ENCODE measurements around the gene LRP2.

Gene LRP2

DNA sequence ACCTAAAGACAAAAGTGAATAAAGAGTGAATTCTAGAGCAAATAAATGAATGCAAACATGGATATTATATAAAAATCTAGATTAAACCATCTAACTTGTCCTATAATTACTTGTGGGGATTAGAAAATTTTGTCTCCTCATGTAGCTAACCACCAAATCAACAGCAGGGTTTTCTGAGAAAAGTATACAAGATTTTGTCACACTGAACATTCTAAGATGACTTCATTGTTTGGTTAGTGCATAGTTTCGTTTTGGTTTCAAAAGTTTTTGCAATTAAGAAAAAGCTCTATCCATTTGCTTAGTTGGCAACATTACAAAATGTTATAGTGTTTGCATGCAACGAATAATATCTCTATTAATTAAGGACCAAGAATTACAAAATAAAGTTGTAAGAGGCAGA, 125.0 kb downstream of the LRP2 start:
- 78% methylated on average over 1 of the region's 2 CpGs for WGBS
- Histone ChIP-seq H3K27me3 (ENCODE audit: insufficient read depth, low read length) (no peaks in the 10 kb centered on the region), H3K4me3 (ENCODE audit: low read length) (no peak overlapping the region), H3K36me3 (ENCODE audit: insufficient read depth, low read length) (peaks cover 4% of the 10 kb centered on the region; the same call in 1 of the 2 replicates), H3K9me3 (ENCODE audit: insufficient read depth, low read depth, low read length) (no peaks in the 10 kb centered on the region), H3K9ac (ENCODE audit: low read depth, low read length) (no peak overlapping the region), H3K4me1 (ENCODE audit: insufficient read depth, low read length) (no peaks in the 10 kb centered on the region), H3K27ac (ENCODE audit: low read depth, low read length) (no peak overlapping the region)

DNA sequence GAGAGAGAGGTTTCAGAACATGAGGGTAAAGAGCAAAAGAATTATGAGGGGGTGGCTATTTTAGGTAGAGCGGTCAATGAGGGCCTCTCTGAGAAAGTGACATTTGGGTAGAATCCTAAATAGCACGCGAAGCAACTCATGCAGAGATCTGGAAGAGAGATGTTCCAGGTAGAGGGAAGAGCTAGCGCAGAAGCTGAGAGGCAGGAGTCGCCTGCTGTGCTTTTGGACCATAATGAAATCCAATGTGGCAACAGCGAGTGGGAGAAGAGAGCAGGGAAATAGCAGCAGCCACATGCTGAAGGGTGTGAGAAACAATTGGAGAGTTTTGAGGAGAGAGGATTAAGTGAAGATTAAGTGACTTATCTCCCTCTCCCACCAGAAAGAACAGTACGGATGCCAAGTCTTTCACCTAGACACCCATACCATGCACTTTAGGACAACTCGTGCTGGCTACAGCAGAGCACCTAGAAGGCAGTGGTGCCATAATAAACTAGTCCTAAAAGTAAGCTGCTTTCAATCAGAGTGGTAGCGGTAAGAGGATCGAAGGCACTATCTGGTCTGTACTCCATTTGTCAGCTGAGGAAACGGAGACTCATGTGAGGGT, 129.7 kb downstream of the LRP2 start:
- Histone ChIP-seq H3K36me3 (ENCODE audit: insufficient read depth, low read length) (no peaks in the 10 kb centered on the region; the same call in 1 of the 2 replicates), H3K9me3 (ENCODE audit: insufficient read depth, low read depth, low read length) (no peaks in the 10 kb centered on the region), H3K27me3 (ENCODE audit: insufficient read depth, low read length) (no peaks in the 10 kb centered on the region), H3K9ac (ENCODE audit: low read depth, low read length) (no peak overlapping the region), H3K4me1 (ENCODE audit: insufficient read depth, low read length) (no peaks in the 10 kb centered on the region; the same call in 1 of the 2 replicates), H3K27ac (ENCODE audit: low read depth, low read length) (no peak overlapping the region), H3K4me3 (ENCODE audit: low read length) (no peak overlapping the region)
- 91% methylated on average over 11 of the region's 11 CpGs for WGBS

DNA sequence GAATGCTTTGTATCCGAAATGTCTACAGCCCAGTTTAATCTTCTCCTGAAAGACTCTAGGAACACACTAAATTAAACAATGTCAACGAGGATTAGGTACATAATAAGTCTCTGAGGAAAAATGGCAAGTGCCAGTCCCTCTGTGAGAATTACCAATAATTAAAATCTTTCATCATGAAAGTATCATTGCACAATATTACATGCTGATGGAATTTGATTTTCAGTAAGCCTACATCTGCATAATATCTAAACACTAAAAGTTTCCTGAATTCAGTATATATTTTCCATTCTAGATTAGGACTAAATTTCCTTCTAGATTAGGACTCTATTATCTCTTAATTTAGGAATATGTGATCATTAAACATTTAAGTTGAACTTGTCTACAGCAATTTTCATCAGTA, 132.1 kb downstream of the LRP2 start:
- no peak overlapping the region for H3K9ac ChIP-seq (ENCODE audit: low read depth, low read length)
- no peaks in the 10 kb centered on the region for H3K9me3 ChIP-seq (ENCODE audit: insufficient read depth, low read depth, low read length)
- H3K27ac ChIP-seq (ENCODE audit: low read depth, low read length), result no peak overlapping the region
- 91% methylated on average over 2 of the region's 2 CpGs for WGBS
- no peaks in the 10 kb centered on the region; the same call in 1 of the 2 replicates for H3K4me1 ChIP-seq (ENCODE audit: insufficient read depth, low read length)
- no peaks in the 10 kb centered on the region for H3K27me3 ChIP-seq (ENCODE audit: insufficient read depth, low read length)
- no peaks in the 10 kb centered on the region for H3K36me3 ChIP-seq (ENCODE audit: insufficient read depth, low read length)
- H3K4me3 ChIP-seq (ENCODE audit: low read length), result no peak overlapping the region

DNA sequence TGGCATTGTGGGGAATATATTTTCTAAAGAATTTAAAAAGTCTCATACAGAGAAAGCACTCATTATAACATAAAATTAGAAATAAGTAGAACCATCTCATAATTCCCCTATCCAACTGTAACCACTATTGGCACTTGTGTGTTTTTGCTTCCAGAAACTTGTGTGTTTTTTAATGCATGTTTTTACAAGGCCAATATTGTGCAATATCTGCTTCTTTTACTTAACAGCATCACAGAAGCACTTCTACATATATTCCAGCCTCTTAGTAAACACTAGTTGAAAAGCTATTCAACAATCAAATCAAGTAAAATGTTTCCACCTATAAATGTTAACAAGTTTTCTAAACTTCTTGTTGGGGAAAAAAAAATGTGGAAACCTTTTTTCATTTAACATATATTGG, 132.7 kb downstream of the LRP2 start:
- Histone ChIP-seq H3K27me3 (ENCODE audit: insufficient read depth, low read length) (no peaks in the 10 kb centered on the region), H3K36me3 (ENCODE audit: insufficient read depth, low read length) (no peaks in the 10 kb centered on the region), H3K27ac (ENCODE audit: low read depth, low read length) (no peak overlapping the region), H3K9ac (ENCODE audit: low read depth, low read length) (no peak overlapping the region), H3K4me1 (ENCODE audit: insufficient read depth, low read length) (no peaks in the 10 kb centered on the region; the same call in 1 of the 2 replicates), H3K9me3 (ENCODE audit: insufficient read depth, low read depth, low read length) (no peaks in the 10 kb centered on the region), H3K4me3 (ENCODE audit: low read length) (no peak overlapping the region)

DNA sequence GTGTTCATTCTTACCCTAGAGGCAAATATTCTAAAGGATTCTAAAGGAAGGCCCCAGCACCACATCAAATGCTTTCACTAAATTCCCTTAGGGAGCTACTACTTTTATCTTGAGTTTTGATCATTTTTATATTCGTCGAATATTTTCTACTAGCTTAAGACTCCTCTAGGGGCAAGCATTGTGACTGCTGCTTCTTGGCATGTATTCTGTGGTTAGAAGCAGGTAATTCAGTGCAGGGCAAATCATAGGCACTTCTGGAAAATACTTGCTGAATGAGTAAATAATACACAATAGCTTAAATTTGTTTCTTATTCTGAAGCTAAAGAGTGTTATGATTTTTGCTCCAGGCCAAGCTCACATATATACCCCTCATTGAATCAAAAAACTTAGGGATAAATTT, 136.4 kb downstream of the LRP2 start:
- Histone ChIP-seq H3K9me3 (ENCODE audit: insufficient read depth, low read depth, low read length) (no peaks in the 10 kb centered on the region), H3K9ac (ENCODE audit: low read depth, low read length) (no peak overlapping the region), H3K4me3 (ENCODE audit: low read length) (no peak overlapping the region), H3K27me3 (ENCODE audit: insufficient read depth, low read length) (no peaks in the 10 kb centered on the region), H3K36me3 (ENCODE audit: insufficient read depth, low read length) (no peaks in the 10 kb centered on the region; the same call in 1 of the 2 replicates), H3K4me1 (ENCODE audit: insufficient read depth, low read length) (no peaks in the 10 kb centered on the region; the same call in 1 of the 2 replicates), H3K27ac (ENCODE audit: low read depth, low read length) (no peak overlapping the region)
- 100% methylated on average over 2 of the region's 2 CpGs for WGBS

DNA sequence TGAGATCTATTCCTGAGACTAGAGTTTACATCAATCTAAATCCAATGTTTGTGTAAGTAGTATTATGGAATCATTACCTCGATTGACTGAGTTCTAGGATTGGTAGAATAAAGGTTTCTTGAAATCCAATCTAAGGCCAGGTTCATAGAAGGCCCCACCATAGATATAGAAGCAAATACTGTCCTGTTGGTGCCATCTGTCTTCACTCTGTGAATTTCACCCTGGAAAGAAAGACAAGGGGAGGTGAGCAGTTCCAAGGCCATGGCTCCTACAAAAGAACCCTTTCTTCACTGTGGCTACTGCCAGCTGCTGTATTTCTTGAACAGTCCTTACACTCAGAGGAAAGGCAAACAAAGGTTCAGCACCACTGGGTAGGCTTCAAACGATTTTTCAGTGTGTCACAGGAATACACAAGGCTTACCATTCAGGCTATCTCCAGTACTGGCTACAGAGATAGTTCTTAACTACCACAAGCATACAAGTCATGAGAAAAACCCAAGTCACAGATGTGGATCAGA, 137.0 kb downstream of the LRP2 start:
- Histone ChIP-seq H3K4me1 (ENCODE audit: insufficient read depth, low read length) (no peaks in the 10 kb centered on the region; the same call in 1 of the 2 replicates), H3K4me3 (ENCODE audit: low read length) (no peak overlapping the region), H3K36me3 (ENCODE audit: insufficient read depth, low read length) (no peaks in the 10 kb centered on the region; the same call in 1 of the 2 replicates), H3K27me3 (ENCODE audit: insufficient read depth, low read length) (no peaks in the 10 kb centered on the region), H3K9me3 (ENCODE audit: insufficient read depth, low read depth, low read length) (no peaks in the 10 kb centered on the region), H3K9ac (ENCODE audit: low read depth, low read length) (no peak overlapping the region), H3K27ac (ENCODE audit: low read depth, low read length) (no peak overlapping the region)
- WGBS, result 93% methylated on average over 2 of the region's 2 CpGs

DNA sequence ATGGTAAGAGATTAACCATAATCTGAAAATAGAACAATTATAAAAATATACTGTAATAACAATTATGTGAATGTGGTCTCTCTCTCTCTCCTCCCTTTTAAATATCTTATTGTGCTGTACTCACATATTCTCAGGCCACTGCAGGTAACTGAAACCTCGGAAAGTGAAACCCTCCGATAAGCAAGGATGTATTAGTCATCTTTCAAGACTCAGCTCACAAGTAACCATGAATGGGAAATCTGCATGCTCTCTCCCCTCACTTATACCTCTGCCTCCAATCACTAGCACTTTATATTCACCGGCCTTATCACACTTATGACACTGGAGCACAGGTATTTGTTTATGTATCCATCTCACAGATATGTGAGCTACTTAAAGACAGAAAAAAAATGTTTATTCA, 139.7 kb downstream of the LRP2 start:
- no peaks in the 10 kb centered on the region for H3K27me3 ChIP-seq (ENCODE audit: insufficient read depth, low read length)
- H3K9ac ChIP-seq (ENCODE audit: low read depth, low read length), result no peak overlapping the region
- H3K36me3 ChIP-seq (ENCODE audit: insufficient read depth, low read length), result no peaks in the 10 kb centered on the region; the same call in 1 of the 2 replicates
- no peak overlapping the region for H3K4me3 ChIP-seq (ENCODE audit: low read length)
- WGBS, result 63% methylated on average over 3 of the region's 3 CpGs
- no peak overlapping the region for H3K27ac ChIP-seq (ENCODE audit: low read depth, low read length)
- H3K9me3 ChIP-seq (ENCODE audit: insufficient read depth, low read depth, low read length), result no peaks in the 10 kb centered on the region
- H3K4me1 ChIP-seq (ENCODE audit: insufficient read depth, low read length), result no peaks in the 10 kb centered on the region

DNA sequence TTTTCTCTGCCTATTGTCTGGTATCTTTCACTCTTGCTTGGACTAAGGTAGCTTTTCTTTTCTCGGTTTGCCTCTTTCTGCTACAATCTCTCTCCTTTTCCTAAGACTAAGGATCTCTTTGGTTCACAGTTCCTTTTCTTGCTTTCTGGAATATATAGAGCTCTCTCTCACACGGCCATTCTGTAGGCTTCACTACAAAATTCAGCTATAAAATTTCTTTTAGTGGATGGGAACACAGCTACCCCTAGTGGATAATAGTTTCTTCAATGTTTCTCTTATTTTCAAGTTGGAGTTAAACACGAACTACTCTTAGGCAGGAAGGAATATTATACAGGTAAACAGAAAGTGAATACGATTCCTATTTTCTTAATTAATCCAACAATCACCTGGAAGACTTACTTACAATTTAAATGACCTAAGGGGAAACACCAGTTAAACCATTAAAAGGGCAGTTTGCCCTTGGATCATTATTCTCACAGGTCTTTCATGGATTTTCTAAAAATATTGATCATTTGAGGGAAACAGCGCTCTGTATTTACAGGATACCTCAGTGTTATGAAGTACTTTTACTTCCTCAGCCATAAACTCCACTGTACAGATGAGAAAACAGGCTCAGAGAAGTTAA, 140.5 kb downstream of the LRP2 start:
- no peak overlapping the region for H3K9ac ChIP-seq (ENCODE audit: low read depth, low read length)
- WGBS, result 52% methylated on average over 3 of the region's 5 CpGs
- H3K9me3 ChIP-seq (ENCODE audit: insufficient read depth, low read depth, low read length), result no peaks in the 10 kb centered on the region

DNA sequence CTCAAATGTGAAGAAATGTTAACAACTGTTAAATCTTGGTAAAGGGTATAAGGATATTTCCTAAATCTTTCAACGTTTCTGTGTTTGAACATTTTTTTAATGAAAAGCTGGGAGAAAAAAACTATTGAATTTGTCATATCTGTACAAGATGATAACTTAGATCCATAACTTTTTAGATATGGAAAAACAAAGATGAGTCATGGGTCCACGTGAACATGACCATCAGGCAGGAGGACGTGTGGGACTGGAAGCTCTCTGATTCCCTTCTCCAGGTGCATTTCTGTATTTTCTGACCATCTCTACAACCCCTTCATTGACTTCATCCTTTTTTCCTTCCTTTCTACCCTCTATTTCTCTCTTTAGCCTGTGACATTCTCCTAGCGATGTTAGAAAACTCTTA, 151.4 kb downstream of the LRP2 start:
- Histone ChIP-seq H3K27me3 (ENCODE audit: insufficient read depth, low read length) (no peaks in the 10 kb centered on the region), H3K9me3 (ENCODE audit: insufficient read depth, low read depth, low read length) (no peaks in the 10 kb centered on the region), H3K4me1 (ENCODE audit: insufficient read depth, low read length) (no peaks in the 10 kb centered on the region), H3K27ac (ENCODE audit: low read depth, low read length) (no peak overlapping the region), H3K36me3 (ENCODE audit: insufficient read depth, low read length) (peaks cover 5% of the 10 kb centered on the region; the same call in 1 of the 2 replicates), H3K9ac (ENCODE audit: low read depth, low read length) (no peak overlapping the region), H3K4me3 (ENCODE audit: low read length) (no peak overlapping the region)
- WGBS, result 91% methylated on average over 4 of the region's 4 CpGs

More for the DNA sequence above, 140.5 kb downstream of the LRP2 start:
- Histone ChIP-seq H3K4me1 (ENCODE audit: insufficient read depth, low read length) (no peaks in the 10 kb centered on the region), H3K27me3 (ENCODE audit: insufficient read depth, low read length) (no peaks in the 10 kb centered on the region), H3K27ac (ENCODE audit: low read depth, low read length) (no peak overlapping the region), H3K4me3 (ENCODE audit: low read length) (no peak overlapping the region), H3K36me3 (ENCODE audit: insufficient read depth, low read length) (no peaks in the 10 kb centered on the region; the same call in 1 of the 2 replicates)

DNA sequence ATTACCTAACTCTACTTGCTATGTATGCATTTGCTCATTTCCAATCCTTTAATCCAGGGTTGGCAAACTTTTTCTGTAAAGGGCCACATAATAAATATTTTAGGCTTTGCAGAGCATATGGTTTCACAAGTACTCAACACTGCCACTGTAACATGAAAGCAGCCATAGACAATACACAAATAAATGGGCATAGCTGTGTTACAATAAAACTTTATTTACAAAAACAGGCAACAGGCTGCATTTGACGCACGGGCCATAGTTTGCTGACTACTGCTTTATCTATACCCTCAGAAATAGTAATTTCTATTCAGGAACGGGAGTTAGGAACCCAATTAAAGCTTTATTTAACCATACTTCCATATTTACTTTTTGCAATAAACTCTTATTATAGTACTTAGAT, 154.3 kb downstream of the LRP2 start:
- H3K36me3 ChIP-seq (ENCODE audit: insufficient read depth, low read length), result peaks cover under 1% of the 10 kb centered on the region; the same call in 1 of the 2 replicates
- WGBS, result over 99% methylated on average over 3 of the region's 3 CpGs
- no peak overlapping the region for H3K27ac ChIP-seq (ENCODE audit: low read depth, low read length)

DNA sequence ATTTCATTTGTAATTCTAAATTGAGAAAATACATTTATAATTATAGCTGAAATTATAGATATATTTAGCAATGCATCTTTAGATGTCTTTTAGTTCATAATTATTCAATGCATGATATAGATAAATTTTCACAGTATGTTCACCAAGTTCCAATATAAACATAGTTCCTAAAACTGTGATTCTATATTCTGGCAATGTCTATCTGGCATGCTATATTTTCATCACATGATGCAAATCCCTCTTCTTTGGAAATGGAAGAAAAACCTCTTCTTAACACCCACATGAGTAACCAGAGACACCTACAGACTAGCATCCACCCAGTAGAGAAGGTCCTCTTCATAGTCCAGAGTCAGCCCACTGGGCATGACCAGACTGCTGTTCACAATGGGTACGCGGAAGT, 157.2 kb downstream of the LRP2 start:
- Histone ChIP-seq H3K9ac (ENCODE audit: low read depth, low read length) (no peak overlapping the region), H3K9me3 (ENCODE audit: insufficient read depth, low read depth, low read length) (no peaks in the 10 kb centered on the region), H3K27me3 (ENCODE audit: insufficient read depth, low read length) (no peaks in the 10 kb centered on the region), H3K27ac (ENCODE audit: low read depth, low read length) (no peak overlapping the region), H3K36me3 (ENCODE audit: insufficient read depth, low read length) (no peaks in the 10 kb centered on the region; the same call in 1 of the 2 replicates), H3K4me1 (ENCODE audit: insufficient read depth, low read length) (no peaks in the 10 kb centered on the region), H3K4me3 (ENCODE audit: low read length) (no peak overlapping the region)
- 94% methylated on average over 2 of the region's 2 CpGs for WGBS

More for the DNA sequence above, 154.3 kb downstream of the LRP2 start:
- Histone ChIP-seq H3K9ac (ENCODE audit: low read depth, low read length) (no peak overlapping the region), H3K27me3 (ENCODE audit: insufficient read depth, low read length) (no peaks in the 10 kb centered on the region), H3K4me3 (ENCODE audit: low read length) (no peak overlapping the region), H3K9me3 (ENCODE audit: insufficient read depth, low read depth, low read length) (no peaks in the 10 kb centered on the region), H3K4me1 (ENCODE audit: insufficient read depth, low read length) (no peaks in the 10 kb centered on the region)

All from HUES64 (cell line).